ENCODE data around the gene PAM.

DNA sequence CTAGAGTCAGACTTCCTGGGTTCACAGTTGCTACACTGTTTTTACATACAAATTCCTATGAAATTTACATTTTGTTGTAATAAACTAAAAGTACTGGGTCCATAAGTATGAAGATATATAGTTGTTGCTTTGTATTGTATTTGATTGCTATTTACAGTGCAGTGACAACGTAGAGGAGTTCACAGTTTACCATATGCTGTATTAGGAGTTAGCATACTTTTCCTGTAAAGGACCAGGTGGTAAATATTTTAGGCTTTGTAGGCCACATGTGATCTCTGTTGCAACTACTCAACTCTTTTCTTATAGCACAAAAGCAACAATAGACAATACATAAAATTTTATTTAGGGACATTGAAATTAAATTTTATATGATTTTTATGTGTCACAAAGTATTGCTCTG is 18.0 kb downstream of the PAM start:
- TF ChIP-seq, protein P1, sequence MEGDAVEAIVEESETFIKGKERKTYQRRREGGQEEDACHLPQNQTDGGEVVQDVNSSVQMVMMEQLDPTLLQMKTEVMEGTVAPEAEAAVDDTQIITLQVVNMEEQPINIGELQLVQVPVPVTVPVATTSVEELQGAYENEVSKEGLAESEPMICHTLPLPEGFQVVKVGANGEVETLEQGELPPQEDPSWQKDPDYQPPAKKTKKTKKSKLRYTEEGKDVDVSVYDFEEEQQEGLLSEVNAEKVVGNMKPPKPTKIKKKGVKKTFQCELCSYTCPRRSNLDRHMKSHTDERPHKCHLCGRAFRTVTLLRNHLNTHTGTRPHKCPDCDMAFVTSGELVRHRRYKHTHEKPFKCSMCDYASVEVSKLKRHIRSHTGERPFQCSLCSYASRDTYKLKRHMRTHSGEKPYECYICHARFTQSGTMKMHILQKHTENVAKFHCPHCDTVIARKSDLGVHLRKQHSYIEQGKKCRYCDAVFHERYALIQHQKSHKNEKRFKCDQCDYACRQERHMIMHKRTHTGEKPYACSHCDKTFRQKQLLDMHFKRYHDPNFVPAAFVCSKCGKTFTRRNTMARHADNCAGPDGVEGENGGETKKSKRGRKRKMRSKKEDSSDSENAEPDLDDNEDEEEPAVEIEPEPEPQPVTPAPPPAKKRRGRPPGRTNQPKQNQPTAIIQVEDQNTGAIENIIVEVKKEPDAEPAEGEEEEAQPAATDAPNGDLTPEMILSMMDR (IDR thresholded peaks at IDR 0.05), result no peak
- no peak for TF ChIP-seq POLR2A (IDR thresholded peaks at IDR 0.05)

Data from testis (tissue), 2 donors.